GM12878 (cell line): ENCODE results near the gene CAMK2B. TPM values are rescaled to one million over a fixed set of nuclear protein-coding genes. Genes with fewer than 3 reads are reported as not detected.

ENCODE experiments used
- ATAC-seq: fragments of 200-7000 bp; cut with Tn5 transposase; 3 replicates; pipeline ENCODE4 v1.9.1; 2020; ENCODE audit warnings: mild to moderate bottlenecking, moderate library complexity
- BruUV-seq: library from RNA; stranded (reverse); fragments of 400-500 nt; replicated peaks from 2 replicates; lab custom pipeline; 2021; lab: Mats Ljungman, UMichigan
- CTCF ChIA-PET: fragments of 300-600 bp; sonication (Branson Sonifier 250); formaldehyde crosslinking; extraction: SDS; loops from one replicate; lab custom pipeline; 2021; ENCODE audit warnings: inconsistent platforms; lab: Yijun Ruan, JAX
- POLR2A ChIA-PET: fragments of 350-600 bp; formaldehyde crosslinking; extraction: SDS; loops from one replicate; lab custom pipeline; 2021; ENCODE audit warnings: inconsistent platforms; lab: Charles Lee
- RAD21 ChIA-PET: fragments of 300-600 bp; sonication (Branson Sonifier 250); formaldehyde crosslinking; loops from one replicate; lab custom pipeline; 2023; ENCODE audit warnings: antibody characterized with exemption; ENCODE audit not compliant: unreplicated experiment; lab: Charles Lee
- SMC1A ChIA-PET: fragments of 300-600 bp; sonication (Branson Sonifier 250); formaldehyde crosslinking; loops from one replicate; lab custom pipeline; 2023; ENCODE audit not compliant: unreplicated experiment, uncharacterized antibody; lab: Charles Lee
- DNase-seq: peaks from one replicate; pipeline ENCODE4 v3.0.0-alpha.2; 2011; ENCODE audit warnings: low read depth, low spot score
- FAIRE-seq: peaks from 3 replicates; lab custom pipeline; 2011; peaks lifted over from hg19 to GRCh38; lab: Jason Lieb, UNC
- H2AFZ ChIP-seq: 2 replicates; pipeline ENCODE4 v1.6.0; 2011; ENCODE audit warnings: low read depth, low read length, control low read depth; ENCODE audit not compliant: control insufficient read depth
- H3K27ac ChIP-seq: 2 replicates; pipeline ENCODE4 v1.5.1; 2011; ENCODE audit warnings: control low read depth; ENCODE audit not compliant: control insufficient read depth, insufficient read depth
- H3K27me3 ChIP-seq, 2 experiments: replicated peaks in 1 of 2; 2 replicates each; pipeline versions ENCODE4 v1.6.0 to v1.6.1; 2011; ENCODE audit warnings: low read length in 1 of 2; ENCODE audit not compliant: control insufficient read depth in 2 of 2, insufficient read depth in 2 of 2
- H3K36me3 ChIP-seq, 2 experiments: 2 replicates each; pipeline ENCODE4 v1.5.1; 2011; ENCODE audit warnings: low read length in 1 of 2; ENCODE audit not compliant: control insufficient read depth in 2 of 2, insufficient read depth in 2 of 2
- H3K4me1 ChIP-seq: 2 replicates; pipeline ENCODE4 v1.6.1; 2011; ENCODE audit warnings: mild to moderate bottlenecking, low read length, moderate library complexity, mixed read lengths; ENCODE audit not compliant: control insufficient read depth, insufficient read depth
- H3K4me2 ChIP-seq: 2 replicates; pipeline ENCODE4 v1.6.0; 2011; ENCODE audit warnings: control low read depth; ENCODE audit not compliant: control insufficient read depth, insufficient read depth
- H3K4me3 ChIP-seq: fragments of 200-600 bp; sonication (generic); 2 replicates; pipeline ENCODE4 v1.5.1; 2016
- H3K79me2 ChIP-seq: 2 replicates; pipeline ENCODE4 v1.6.0; 2011; ENCODE audit warnings: low read length; ENCODE audit not compliant: control insufficient read depth, insufficient read depth
- H3K9ac ChIP-seq: 2 replicates; pipeline ENCODE4 v1.8.0; 2011; ENCODE audit warnings: low read length, control low read depth, mixed read lengths; ENCODE audit not compliant: control insufficient read depth, insufficient read depth
- H3K9me3 ChIP-seq: replicated peaks from 3 replicates; pipeline ENCODE4 v1.5.1; 2011; ENCODE audit warnings: mild to moderate bottlenecking, low read length; ENCODE audit not compliant: control insufficient read depth, insufficient read depth
- H4K20me1 ChIP-seq: 2 replicates; pipeline ENCODE4 v1.6.0; 2011; ENCODE audit not compliant: control insufficient read depth, insufficient read depth
- ATF3 ChIP-seq: IDR thresholded peaks from 2 replicates; pipeline ENCODE4 v1.6.1; 2011; ENCODE audit warnings: low read depth, mild to moderate bottlenecking, low read length, moderate library complexity, borderline replicate concordance; ENCODE audit errors: extremely low read depth
- ATF7 ChIP-seq: fragments of 450-650 bp; IDR thresholded peaks from 2 replicates; pipeline ENCODE4 v1.6.1; 2016; ENCODE audit warnings: low read depth, mild to moderate bottlenecking
- BACH1 ChIP-seq: fragments of 450-650 bp; IDR thresholded peaks from 2 replicates; pipeline ENCODE4 v1.6.1; 2017; ENCODE audit warnings: mild to moderate bottlenecking, borderline replicate concordance
- BCL11A ChIP-seq: IDR thresholded peaks from 2 replicates; pipeline ENCODE4 v1.6.1; 2011; ENCODE audit warnings: low read depth, low read length
- HDGF ChIP-seq: fragments of 450-650 bp; IDR thresholded peaks from 2 replicates; pipeline ENCODE4 v1.6.1; 2016; ENCODE audit warnings: antibody characterized with exemption
- PAX8 ChIP-seq: fragments of 450-650 bp; IDR thresholded peaks from 2 replicates; pipeline ENCODE4 v1.6.1; 2017; ENCODE audit warnings: mild to moderate bottlenecking, moderate library complexity
- POLR2AphosphoS5 ChIP-seq: IDR thresholded peaks from 2 replicates; pipeline ENCODE4 v1.6.1; 2011; ENCODE audit warnings: mild to moderate bottlenecking, low read length, inconsistent platforms
- POU2F2 ChIP-seq: IDR thresholded peaks from 3 replicates; pipeline ENCODE4 v1.6.1; 2011; ENCODE audit warnings: low read depth, mild to moderate bottlenecking, low read length, borderline replicate concordance
- SIN3A ChIP-seq: IDR thresholded peaks from 2 replicates; pipeline ENCODE4 v1.6.1; 2012; ENCODE audit warnings: low read depth, low read length, improper control_type of control experiment
- SKIL ChIP-seq: fragments of 450-650 bp; IDR thresholded peaks from 2 replicates; pipeline ENCODE4 v1.6.1; 2017; ENCODE audit warnings: mild to moderate bottlenecking, low read depth, inconsistent platforms; ENCODE audit not compliant: poor library complexity, severe bottlenecking
- TARDBP ChIP-seq: IDR thresholded peaks from 2 replicates; pipeline ENCODE4 v1.6.1; 2016; ENCODE audit warnings: borderline replicate concordance
- WGBS: methylation state at CpG from one replicate; pipeline ENCODE4 v1.1.6; 2016; ENCODE audit warnings: low lambda C conversion rate; ENCODE audit not compliant: insufficient replicate concordance, insufficient coverage; ENCODE audit errors: missing lambda C conversion rate; 5-methylcytosine and 5-hydroxymethylcytosine counted together
- in situ Hi-C: fragments of 300-500 bp; cut with MboI; formaldehyde crosslinking; loops from 9 replicates; pipeline ENCODE4 v1.14.3; 2018; ENCODE audit warnings: mixed read lengths
- intact Hi-C: fragments of 100-400 bp; cut with micrococcal nuclease; formaldehyde crosslinking; loops from one replicate; pipeline ENCODE4 v1.14.2; 2022; ENCODE audit not compliant: unreplicated experiment
- polyA plus RNA-seq, 11 experiments: library from polyadenylated mRNA; depleted of rRNA in 4 of 11; unstranded in 6 of 11; stranded (reverse) in 5 of 11; fragments of >200 nt; fragmentation: Nextera tagmentation in 4 of 11; fragmentation: Illumina TruSeq in 1 of 11; extraction: Ambion mirVana in 4 of 11; extraction: Trizol in 1 of 11; gene quantifications; 1 replicate in 1 of 11; 2 replicates in 10 of 11; pipeline versions ENCODE4 v1.2.1 to v1.2.3, GENCODE V29; 2011 to 2016; ENCODE audit warnings: inconsistent platforms in 2 of 11, missing spikeins in 2 of 11, low read depth in 1 of 11
- total RNA-seq, 4 experiments: library from RNA; depleted of rRNA in 3 of 4; stranded (reverse); fragments of >200 nt in 3 of 4; fragmentation: Illumina TruSeq in 1 of 4; extraction: Trizol in 1 of 4; gene quantifications; 2 replicates each; pipeline versions ENCODE4 v1.2.1 to v1.2.3, GENCODE V29; 2013 to 2021

Gene CAMK2B
- total and polyA plus RNA-seq, 10 of the 15 experiments (the other 5 are each of a cell fraction or from before 2014, with no cell fraction given), result 0.06 to 0.23 (median 0.11) TPM; not detected in 5

- H3K4me3 ChIP-seq, result no peak overlapping the region
- RAD21 ChIA-PET, result no interaction called here
- TF ChIP-seq HDGF, result no peak
- no peak for TF ChIP-seq SIN3A
- TF ChIP-seq ATF7, result no peak
- no peak for TF ChIP-seq BCL11A
- TF ChIP-seq PAX8, result no peak
- TF ChIP-seq BACH1, result no peak
- TF ChIP-seq TARDBP, result no peak
- no peak for TF ChIP-seq ATF3
- TF ChIP-seq SKIL, result no peak
- no peak for TF ChIP-seq POU2F2
- TF ChIP-seq POLR2AphosphoS5, result no peak
- TF ChIP-seq, all 136 proteins: peak for 0
- no peak overlapping the region for H3K9ac ChIP-seq
- no peaks in the 10 kb centered on the region for H3K4me1 ChIP-seq
- no peaks in the 10 kb centered on the region for H3K79me2 ChIP-seq
- H3K4me2 ChIP-seq, result no peak overlapping the region
- no peak overlapping the region for H3K27ac ChIP-seq
- in situ Hi-C loops (no loop called here), intact Hi-C loops (no loop called here)
- FAIRE-seq, result no peak
- BruUV-seq, result no TSS peak
- H2AFZ ChIP-seq, result no peak overlapping the region
- H3K27me3 ChIP-seq, result no peaks in the 10 kb centered on the region; a peak in 1 of 4 replicates
- H3K36me3 ChIP-seq, result no peaks in the 10 kb centered on the region
- no peaks in the 10 kb centered on the region for H4K20me1 ChIP-seq
- no peak for ATAC-seq
- ChIA-PET CTCF (interaction anchor here (1.3 kb wide), 1 partner anchor 10 kb away, joined by 4 read pairs; no protein-coding TSS in a partner anchor), SMC1A (no interaction called here), POLR2A (interaction anchor here (1.2 kb wide), 1 partner anchor 11 kb away, joined by 3 read pairs; no protein-coding TSS in a partner anchor)
- no peak for DNase-seq
- H3K9me3 ChIP-seq, result no peaks in the 10 kb centered on the region
- WGBS, result 11% methylated on average over 10 of the region's 10 CpGs
Measured at GRCh38 chr7:44269417-44269816, 56.0 kb downstream of the CAMK2B start.
